SK-N-SH treated with all-trans-retinoic acid at 6 μM for 48 hours (cell line): ENCODE results near the gene GLIS1.

Source experiments
- BACH2 ChIP-seq: fragments of 250-450 bp; sonication (Bioruptor Pico); IDR thresholded peaks from 2 replicates; pipeline ENCODE4 v1.9.0; 2021; ENCODE audit warnings: mild to moderate bottlenecking, borderline replicate concordance
- ESRRG ChIP-seq: fragments of 250-450 bp; sonication (Bioruptor Pico); IDR thresholded peaks from 2 replicates; pipeline ENCODE4 v1.6.1; 2021; ENCODE audit warnings: mild to moderate bottlenecking
- SNAI2 ChIP-seq: fragments of 250-450 bp; sonication (Bioruptor Pico); IDR thresholded peaks from 2 replicates; pipeline ENCODE4 v1.5.0; 2020; ENCODE audit warnings: mild to moderate bottlenecking, moderate library complexity
- ZFP30 ChIP-seq: fragments of 450-650 bp; formaldehyde crosslinking; IDR thresholded peaks from 2 replicates; pipeline ENCODE4 v1.5.0; 2022; ENCODE audit warnings: mild to moderate bottlenecking, moderate library complexity
- ZNF70 ChIP-seq: fragments of 450-650 bp; formaldehyde crosslinking; IDR thresholded peaks from 2 replicates; pipeline ENCODE4 v1.5.0; 2020; ENCODE audit warnings: mild to moderate bottlenecking, moderate library complexity
- ZNF8 ChIP-seq: fragments of 450-650 bp; formaldehyde crosslinking; IDR thresholded peaks from 2 replicates; pipeline ENCODE4 v1.5.0; 2020; ENCODE audit warnings: mild to moderate bottlenecking, moderate library complexity
- TF ChIP-seq, protein P1 (sequence below): fragments of 250-450 bp; sonication (Bioruptor Pico); IDR thresholded peaks from 2 replicates; pipeline ENCODE4 v1.8.0; 2020; ENCODE audit warnings: mild to moderate bottlenecking, moderate library complexity, borderline replicate concordance
- TF ChIP-seq, protein P2 (sequence below): fragments of 250-450 bp; sonication (Bioruptor Pico); IDR thresholded peaks from 2 replicates; pipeline ENCODE4 v1.5.0; 2020; ENCODE audit warnings: mild to moderate bottlenecking, moderate library complexity
- TF ChIP-seq, protein P3 (sequence below): fragments of 250-450 bp; sonication (Bioruptor Pico); IDR thresholded peaks from 2 replicates; pipeline ENCODE4 v1.8.0; 2021; ENCODE audit warnings: low read depth, mild to moderate bottlenecking, moderate library complexity, borderline replicate concordance

DNA sequence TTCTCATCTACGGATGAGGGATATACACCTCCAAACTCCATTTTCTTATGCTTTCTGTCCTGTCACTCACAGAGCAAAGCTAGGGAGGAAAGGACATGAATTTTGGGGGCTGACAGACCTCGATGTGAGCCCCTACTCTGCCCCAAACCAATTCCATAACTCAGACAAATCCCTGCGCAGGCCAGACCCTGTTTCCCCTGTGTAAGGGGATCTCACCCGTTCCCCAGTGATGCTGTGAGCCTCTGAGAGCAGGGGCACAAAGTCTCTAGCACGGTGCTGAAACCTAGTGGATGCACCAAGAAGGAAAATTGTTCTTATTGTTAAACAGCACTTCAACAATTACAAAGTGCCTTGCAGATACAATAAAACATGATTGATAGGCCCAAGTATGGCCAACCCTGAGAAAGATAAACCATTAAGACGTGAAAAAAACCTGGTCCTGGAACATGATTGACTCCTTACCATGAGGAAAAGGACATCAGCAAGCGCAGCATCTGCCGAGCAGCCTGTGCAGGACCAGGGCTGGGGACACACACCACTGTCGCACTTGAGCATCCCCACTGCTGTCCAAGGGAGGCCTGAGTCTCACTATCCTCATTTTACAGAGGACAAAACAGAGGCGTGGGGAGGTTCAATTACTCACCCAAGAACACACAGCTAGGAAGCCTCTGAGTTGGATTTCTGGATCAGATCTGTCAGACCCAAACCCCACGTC lies 137.8 kb downstream of the GLIS1 start:
- TF ChIP-seq, protein P1, sequence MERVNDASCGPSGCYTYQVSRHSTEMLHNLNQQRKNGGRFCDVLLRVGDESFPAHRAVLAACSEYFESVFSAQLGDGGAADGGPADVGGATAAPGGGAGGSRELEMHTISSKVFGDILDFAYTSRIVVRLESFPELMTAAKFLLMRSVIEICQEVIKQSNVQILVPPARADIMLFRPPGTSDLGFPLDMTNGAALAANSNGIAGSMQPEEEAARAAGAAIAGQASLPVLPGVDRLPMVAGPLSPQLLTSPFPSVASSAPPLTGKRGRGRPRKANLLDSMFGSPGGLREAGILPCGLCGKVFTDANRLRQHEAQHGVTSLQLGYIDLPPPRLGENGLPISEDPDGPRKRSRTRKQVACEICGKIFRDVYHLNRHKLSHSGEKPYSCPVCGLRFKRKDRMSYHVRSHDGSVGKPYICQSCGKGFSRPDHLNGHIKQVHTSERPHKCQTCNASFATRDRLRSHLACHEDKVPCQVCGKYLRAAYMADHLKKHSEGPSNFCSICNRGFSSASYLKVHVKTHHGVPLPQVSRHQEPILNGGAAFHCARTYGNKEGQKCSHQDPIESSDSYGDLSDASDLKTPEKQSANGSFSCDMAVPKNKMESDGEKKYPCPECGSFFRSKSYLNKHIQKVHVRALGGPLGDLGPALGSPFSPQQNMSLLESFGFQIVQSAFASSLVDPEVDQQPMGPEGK, result no peak
- TF ChIP-seq ZFP30 (CRISPR knock-in tag) (no peak), ZNF70 (no peak), SNAI2 (CRISPR knock-in tag) (no peak), ZNF8 (CRISPR knock-in tag) (no peak), BACH2 (CRISPR knock-in tag) (no peak), ESRRG (CRISPR knock-in tag) (no peak)
- TF ChIP-seq, protein P2, sequence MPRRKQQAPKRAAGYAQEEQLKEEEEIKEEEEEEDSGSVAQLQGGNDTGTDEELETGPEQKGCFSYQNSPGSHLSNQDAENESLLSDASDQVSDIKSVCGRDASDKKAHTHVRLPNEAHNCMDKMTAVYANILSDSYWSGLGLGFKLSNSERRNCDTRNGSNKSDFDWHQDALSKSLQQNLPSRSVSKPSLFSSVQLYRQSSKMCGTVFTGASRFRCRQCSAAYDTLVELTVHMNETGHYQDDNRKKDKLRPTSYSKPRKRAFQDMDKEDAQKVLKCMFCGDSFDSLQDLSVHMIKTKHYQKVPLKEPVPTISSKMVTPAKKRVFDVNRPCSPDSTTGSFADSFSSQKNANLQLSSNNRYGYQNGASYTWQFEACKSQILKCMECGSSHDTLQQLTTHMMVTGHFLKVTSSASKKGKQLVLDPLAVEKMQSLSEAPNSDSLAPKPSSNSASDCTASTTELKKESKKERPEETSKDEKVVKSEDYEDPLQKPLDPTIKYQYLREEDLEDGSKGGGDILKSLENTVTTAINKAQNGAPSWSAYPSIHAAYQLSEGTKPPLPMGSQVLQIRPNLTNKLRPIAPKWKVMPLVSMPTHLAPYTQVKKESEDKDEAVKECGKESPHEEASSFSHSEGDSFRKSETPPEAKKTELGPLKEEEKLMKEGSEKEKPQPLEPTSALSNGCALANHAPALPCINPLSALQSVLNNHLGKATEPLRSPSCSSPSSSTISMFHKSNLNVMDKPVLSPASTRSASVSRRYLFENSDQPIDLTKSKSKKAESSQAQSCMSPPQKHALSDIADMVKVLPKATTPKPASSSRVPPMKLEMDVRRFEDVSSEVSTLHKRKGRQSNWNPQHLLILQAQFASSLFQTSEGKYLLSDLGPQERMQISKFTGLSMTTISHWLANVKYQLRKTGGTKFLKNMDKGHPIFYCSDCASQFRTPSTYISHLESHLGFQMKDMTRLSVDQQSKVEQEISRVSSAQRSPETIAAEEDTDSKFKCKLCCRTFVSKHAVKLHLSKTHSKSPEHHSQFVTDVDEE (CRISPR knock-in tag), result no peak
- TF ChIP-seq, protein P3, sequence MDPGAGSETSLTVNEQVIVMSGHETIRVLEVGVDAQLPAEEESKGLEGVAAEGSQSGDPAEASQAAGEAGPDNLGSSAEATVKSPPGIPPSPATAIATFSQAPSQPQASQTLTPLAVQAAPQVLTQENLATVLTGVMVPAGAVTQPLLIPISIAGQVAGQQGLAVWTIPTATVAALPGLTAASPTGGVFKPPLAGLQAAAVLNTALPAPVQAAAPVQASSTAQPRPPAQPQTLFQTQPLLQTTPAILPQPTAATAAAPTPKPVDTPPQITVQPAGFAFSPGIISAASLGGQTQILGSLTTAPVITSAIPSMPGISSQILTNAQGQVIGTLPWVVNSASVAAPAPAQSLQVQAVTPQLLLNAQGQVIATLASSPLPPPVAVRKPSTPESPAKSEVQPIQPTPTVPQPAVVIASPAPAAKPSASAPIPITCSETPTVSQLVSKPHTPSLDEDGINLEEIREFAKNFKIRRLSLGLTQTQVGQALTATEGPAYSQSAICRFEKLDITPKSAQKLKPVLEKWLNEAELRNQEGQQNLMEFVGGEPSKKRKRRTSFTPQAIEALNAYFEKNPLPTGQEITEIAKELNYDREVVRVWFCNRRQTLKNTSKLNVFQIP (CRISPR knock-in tag), result no peak
